ENCODE data around the gene ARHGAP30.
"Not testable (repeated sequence)": the region's sequence is repeated elsewhere in the genome, so short reads cannot be mapped to it uniquely, and the experiment has no call there.

The ARHGAP30 gene

DNA sequence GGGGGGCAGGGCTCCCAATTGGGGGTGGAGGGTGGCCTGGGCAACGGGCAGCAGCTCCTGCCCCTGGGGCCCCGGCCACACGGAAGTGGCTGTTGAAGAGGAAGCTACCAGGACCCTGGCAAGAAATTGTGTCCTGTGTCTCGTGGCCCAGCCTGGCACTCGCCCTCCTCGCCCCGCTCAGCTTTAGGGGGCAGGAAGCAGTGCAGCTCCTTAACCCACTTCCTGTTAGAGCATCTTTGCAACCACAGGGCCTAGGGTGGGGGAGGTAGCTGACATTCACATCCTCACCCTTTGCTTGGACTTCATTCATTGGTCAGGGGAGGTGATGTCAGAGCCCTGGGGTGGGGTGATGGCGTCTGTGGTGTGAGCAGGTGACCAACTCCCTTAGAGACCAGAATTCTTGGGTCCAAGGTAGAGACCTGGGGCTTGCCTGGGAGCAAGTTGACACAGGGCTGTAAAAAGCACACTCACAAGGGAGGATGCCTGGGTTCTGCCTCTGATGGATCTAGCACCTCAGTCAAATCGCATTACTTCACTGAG, at the start of gene ARHGAP30:
ARHGAP30 (minus strand) TSS at position 161 of the 540 bp plus-strand sequence. CDS start 267 bp downstream, outside the sequence.
- DNase-seq (ENCODE audit: low read depth): peak; percentile 64

DNA sequence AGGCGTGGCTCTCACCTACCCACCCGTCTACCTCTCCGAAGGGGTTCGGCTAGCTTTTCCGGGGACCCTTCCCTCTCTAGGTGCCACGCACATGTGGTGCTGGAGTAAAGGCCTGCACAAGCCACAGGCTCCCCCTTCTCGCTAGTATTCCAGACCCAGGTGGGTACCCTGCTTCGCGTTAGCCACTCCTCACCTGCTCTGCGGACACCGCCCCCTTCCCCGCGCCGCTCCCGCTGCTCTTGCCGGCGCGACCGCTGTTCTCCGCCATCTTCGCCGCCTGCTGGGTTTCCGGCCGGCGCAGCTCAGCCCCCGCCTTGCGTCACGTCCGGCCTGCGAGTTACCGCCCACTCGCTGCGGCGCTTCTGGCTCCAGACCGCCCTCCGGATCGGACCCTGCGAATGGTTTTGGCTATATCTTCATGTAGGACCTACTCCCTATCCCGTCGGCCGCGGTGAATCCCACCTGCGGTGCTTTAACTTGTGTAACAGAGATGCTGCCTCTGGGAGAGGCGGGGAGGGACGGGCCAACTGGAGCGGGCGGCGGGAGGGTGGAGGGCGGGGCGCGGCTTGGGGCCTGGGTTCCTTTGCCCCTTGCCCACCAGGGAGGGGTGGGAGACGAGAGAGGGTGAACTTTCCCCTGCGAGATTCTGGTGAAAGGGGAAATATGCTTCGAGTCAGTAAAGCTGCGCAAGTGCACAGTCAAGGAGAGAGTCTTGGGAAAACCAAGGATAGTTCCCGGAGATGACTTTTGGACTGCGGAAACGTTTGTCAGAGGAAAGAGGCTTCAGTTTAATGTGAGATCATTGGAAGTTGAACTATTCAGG, 48.3 kb upstream of the ARHGAP30 start, which contains the start of the genes NIT1 and PFDN2:
NIT1 (plus strand) TSS at position 347 of the 823 bp plus-strand sequence; CDS start at position 419, 72 bp downstream.
PFDN2 (minus strand) TSS at position 279 of the 823 bp plus-strand sequence; CDS start at position 268, 11 bp downstream.
- peak; percentile 79 for DNase-seq (ENCODE audit: low read depth)

DNA sequence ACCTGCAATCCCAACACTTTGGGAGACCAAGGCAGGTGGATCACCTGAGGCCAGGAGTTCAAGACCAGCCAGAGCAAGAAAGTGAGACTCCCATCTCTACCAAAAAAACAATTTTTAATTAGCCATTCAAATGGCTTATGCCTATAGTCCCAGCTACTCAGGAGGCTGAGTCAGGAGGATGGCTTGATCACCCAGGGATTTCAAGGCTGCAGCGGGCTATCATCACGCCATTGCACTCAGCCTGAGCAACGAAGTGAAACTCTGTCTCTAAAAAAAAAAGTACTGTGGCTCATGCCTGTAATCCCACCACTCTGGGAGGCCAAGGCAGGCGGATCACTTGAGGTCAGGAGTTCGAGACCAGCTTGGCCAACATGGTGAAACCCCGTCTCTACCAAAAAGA, 46.3 kb upstream of the ARHGAP30 start:
- not testable (repeated sequence) for DNase-seq (ENCODE audit: low read depth)

DNA sequence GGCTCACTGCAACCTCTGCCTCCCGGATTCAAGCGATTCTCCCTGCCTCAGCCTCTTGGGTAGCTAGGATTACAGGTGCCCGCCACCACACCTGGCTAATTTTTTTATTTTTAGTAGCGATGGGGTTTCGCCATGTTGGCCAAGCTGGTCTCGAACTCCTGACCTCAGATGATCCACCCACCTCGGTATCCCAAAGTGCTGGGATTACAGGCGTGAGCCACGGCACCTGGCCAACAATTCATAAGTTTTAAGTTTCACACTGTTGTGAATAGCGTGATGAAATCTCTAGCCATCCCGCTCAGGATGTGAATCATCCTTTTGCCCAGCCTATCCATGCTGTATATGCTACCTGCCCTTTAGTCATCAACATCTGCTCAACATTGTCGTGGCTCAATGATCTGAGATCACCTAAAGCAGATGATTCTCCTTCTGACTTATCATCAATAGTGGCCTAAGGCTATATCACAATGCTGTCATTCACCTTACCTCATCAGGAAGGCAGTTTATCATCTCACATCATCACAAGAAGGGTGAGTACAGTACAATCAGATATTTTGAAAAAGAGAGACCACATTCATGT, 45.5 kb upstream of the ARHGAP30 start:
- no peak for DNase-seq (ENCODE audit: low read depth)

DNA sequence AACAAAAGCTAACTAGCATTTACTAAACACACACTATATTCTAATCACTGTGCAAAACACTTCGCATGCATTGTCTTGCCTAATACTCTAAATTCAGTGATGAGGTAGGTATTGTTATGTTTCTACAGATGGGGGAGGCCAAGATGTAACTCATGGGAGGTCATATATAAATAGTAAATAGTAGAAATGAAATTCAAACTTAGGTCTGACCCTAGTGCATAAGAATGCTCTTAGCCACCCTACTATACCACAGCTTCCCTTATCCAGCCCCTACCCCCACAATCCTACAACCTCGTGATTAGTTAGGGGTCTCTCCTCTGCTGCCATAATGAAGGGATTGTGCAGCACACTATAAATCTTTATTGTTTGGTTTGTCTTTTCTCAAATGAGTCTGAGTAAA, 44.9 kb upstream of the ARHGAP30 start:
- no peak for DNase-seq (ENCODE audit: low read depth)

- DNase-seq (ENCODE audit: low read depth): no peak
Measured at GRCh38 chr1:161113915-161114314, 44.2 kb upstream of the ARHGAP30 start.

GRCh38 chr1:161111527-161111926, 41.8 kb upstream of the ARHGAP30 start:
- DNase-seq (ENCODE audit: low read depth): no peak

DNA sequence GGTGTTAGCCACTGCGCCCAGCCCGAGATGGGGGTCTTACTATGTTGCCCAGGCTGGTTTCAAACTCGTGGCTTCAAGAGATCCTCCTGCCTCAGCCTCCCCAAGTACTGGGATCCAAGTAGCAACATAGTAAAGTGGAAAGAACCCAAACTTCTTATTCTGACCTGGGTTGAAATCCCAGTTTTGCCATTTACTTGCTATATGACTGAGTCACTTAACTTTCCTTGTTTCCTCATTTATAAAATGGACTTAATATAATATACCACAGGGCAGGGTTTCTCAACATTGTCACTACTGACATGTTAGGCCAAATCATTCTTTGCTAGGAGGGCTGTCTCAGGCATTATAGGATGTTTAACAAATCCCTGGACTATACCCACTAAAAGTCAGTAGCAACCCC, 41.4 kb upstream of the ARHGAP30 start:
- DNase-seq (ENCODE audit: low read depth): no peak

DNA sequence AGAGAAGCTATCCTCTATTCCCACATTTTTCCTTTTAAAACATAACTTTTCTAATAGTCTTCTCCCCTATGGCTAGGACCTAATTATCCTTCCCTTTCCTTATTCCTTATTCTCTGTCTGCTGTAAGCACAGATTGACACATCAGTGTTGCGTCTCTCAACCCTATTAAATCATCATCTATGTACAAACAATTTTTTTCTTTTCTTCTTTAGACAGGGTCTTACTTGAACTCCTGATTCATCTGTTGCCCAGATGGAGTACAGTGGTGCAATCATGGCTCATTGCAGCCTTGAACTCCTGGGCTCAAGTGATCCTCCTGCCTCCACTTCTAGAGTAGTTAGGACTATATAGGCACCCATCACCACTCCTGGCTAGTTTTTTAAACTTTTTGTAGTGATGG, 36.7 kb upstream of the ARHGAP30 start:
- DNase-seq (ENCODE audit: low read depth): no peak

DNA sequence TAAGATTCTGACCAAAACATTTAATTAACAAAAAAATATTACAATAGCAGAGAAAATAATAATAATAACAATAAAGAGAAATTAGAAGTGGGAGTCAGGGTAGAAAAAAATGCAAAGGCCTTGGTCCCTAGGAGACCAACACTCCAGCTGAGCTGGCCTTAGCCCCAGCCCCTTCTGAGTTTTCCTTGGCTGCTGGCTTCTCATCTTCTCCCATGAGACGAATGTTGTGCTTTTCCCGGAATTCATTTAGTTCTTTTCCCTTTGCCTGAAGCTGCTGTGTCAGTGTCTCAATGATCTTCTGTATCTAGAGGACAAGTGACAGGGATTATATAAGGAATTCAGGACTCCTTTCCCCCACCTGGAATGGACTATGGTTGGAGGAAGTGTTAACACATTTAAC, 30.9 kb upstream of the ARHGAP30 start:
- no peak for DNase-seq (ENCODE audit: low read depth)

GRCh38 chr1:161099090-161099802, 29.6 kb upstream of the ARHGAP30 start:
- DNase-seq (ENCODE audit: low read depth): no peak

GRCh38 chr1:161098210-161099068, 28.7 kb upstream of the ARHGAP30 start, which contains the start of gene KLHDC9:
KLHDC9 (plus strand) TSS chr1:161098361; CDS start chr1:161098536, 175 bp downstream.
- peak; percentile 47 for DNase-seq (ENCODE audit: low read depth)

DNA sequence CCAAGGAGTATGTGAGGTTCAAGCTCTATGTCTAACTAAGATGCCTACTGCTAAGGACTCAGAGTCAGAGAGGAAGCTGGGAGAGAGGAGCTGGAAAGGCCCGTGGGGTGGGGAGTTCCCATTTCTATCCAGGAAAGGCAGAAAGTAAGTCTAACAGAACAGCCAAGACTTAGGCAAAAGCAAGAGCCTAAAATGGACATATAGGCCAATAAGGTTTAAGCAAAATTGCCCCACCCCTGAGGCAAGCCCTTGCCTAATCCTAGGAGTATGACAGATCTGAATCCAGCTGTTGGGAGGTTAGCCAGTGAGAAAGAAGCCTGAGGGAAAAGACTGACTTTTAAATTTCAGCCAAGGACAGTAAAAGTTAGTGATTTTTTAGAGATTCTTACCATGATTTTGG, 26.8 kb upstream of the ARHGAP30 start:
- DNase-seq (ENCODE audit: low read depth): no peak

DNA sequence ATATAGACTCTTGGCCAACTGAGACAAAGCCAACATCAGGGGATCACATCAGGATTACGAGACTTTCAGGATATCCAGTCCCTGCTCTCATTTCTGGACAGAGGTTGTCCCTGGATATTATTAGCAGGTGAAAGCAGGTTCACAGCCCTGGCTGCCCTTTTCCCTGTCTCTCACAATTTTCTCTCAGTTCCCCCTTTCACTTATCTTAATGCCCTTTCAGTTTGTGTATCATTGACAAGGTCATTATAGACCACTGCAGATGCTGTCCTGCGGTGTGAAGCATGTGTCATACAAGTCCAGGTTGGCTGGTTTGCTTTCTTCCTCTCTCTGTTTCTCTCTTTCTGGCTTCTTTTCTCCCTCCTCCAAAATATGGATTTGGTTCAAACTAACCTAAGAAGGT, 26.3 kb upstream of the ARHGAP30 start:
- no peak for DNase-seq (ENCODE audit: low read depth)

GRCh38 chr1:161095230-161095629, 25.5 kb upstream of the ARHGAP30 start:
- DNase-seq (ENCODE audit: low read depth): no peak

DNA sequence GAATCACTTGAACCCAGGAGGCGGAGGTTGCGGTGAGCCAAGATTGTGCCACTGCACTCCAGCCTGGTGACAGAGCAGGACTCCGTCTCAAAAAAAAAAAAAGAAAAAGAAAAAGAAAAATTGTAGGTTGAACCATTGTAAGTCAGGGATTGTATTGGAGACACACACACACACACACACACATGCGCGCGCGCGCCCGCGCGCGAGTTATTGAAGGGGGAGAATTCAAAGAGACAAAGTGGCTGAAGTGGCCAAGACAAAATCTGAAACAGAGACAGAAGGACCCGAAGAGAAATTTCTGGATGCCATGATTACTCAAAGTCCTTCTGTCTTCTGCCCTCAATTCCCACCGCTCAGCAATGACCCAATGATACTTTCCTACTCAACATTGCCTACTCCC, 24.8 kb upstream of the ARHGAP30 start:
- DNase-seq (ENCODE audit: low read depth): no peak

- DNase-seq (ENCODE audit: low read depth): peak; percentile 26
Measured at GRCh38 chr1:161092621-161093028, 22.9 kb upstream of the ARHGAP30 start.

- DNase-seq (ENCODE audit: low read depth): no peak
Measured at GRCh38 chr1:161091796-161092507, 22.3 kb upstream of the ARHGAP30 start.

DNA sequence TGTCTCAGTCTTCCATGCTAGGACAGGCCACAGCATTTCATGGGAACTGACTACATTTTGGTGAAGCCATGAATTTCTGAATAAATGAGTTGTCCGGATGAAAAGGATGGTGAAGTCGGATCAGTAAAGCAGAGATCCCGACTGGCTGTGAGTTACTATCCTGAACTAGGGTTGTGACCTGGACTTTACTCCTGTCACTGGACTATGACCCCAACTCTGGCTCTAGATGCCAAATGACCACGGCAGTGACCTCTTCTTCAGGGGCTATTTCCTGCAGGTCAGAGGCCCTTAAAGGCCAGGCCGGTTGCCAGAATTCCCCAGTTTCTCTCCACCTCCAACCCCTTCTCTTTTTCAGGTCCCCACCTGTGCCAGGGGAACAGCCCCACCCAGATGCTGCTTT, 21.4 kb upstream of the ARHGAP30 start:
- DNase-seq (ENCODE audit: low read depth): no peak

DNA sequence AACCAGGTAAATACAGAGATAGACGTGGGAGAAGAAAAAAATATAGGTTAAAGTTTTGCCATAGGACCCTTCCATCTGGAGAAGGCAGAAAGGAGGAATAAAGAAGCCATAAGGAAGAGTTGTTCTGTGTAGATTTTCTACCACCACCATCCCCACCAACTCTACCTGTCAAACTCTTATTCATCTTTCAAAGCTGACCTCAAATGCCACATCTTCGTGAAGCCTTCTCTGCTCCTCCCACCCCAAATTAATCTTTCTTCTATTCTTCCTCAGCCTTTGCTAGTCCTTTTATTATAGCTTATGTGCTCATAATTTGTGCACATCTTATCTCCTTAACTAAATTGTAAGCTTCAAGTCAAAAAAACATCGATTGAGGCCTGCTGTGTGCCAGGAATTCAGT, 20.9 kb upstream of the ARHGAP30 start:
- DNase-seq (ENCODE audit: low read depth): no peak

DNA sequence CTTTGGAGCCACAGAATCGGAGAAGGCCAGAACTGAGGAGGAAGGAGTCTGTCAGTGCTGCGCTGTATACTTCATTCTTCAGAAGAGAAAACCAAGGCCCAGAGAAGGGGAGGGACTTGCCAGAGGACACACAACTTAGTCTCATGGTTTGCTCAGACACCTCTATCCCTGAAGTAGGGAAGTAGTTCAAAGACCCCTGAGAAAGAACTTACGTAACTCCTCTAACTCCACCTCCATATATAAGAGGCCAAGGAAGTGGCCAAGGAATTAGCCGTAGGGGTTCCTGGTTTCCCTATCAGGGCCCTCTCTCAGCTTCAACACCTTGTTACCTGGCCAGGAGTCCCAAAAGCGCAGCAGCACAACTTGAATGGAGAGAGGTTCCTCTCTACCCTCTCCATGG, 20.2 kb upstream of the ARHGAP30 start:
- DNase-seq (ENCODE audit: low read depth): no peak
